ENCODE data around the gene TGFBI. TPM values are rescaled to one million over a fixed set of nuclear protein-coding genes. Genes with fewer than 3 reads are reported as not detected.

Gene TGFBI
- total RNA-seq, 1 donor from 2014 or later: 43.2 TPM

GRCh38 chr5:136080113-136080482, 51.3 kb downstream of the TGFBI start:
- DNase-seq (ENCODE audit: extremely low spot score in 2 of 2): no peak
- H3K4me3 ChIP-seq: peak overlapping the region; percentile 38 to 48
- no peaks in the 10 kb centered on the region for H3K36me3 ChIP-seq
- H3K9me3 ChIP-seq: no peaks in the 10 kb centered on the region
- H3K4me1 ChIP-seq: peaks cover 8% of the 10 kb centered on the region
- no peaks in the 10 kb centered on the region for H3K27me3 ChIP-seq
- TF ChIP-seq POLR2A (IDR thresholded peaks at IDR 0.05): no peak
- no peak for TF ChIP-seq POLR2AphosphoS5 (IDR thresholded peaks at IDR 0.05; ENCODE audit: insufficient read depth in 1 of 2, low read depth in 1 of 2)
- no peak for TF ChIP-seq CTCF (IDR thresholded peaks at IDR 0.05)
- intact Hi-C loops (cut with DNase I): loop anchor here (5.0 kb wide), 1 partner anchor 133 kb away; no protein-coding TSS in a partner anchor
- H3K27ac ChIP-seq: no peak overlapping the region

GRCh38 chr5:136080483-136081216, 51.9 kb downstream of the TGFBI start:
- H3K36me3 ChIP-seq: no peaks in the 10 kb centered on the region
- H3K4me3 ChIP-seq: peak overlapping the region; percentile 38 to 48
- H3K27ac ChIP-seq: peak overlapping the region; percentile 70
- no peak for TF ChIP-seq CTCF (IDR thresholded peaks at IDR 0.05)
- TF ChIP-seq POLR2AphosphoS5 (IDR thresholded peaks at IDR 0.05; ENCODE audit: insufficient read depth in 1 of 2, low read depth in 1 of 2): peak; percentile 27 to 89
- peak in 1 of 2 donors; percentile 54 for TF ChIP-seq POLR2A (IDR thresholded peaks at IDR 0.05)
- peaks cover 8% of the 10 kb centered on the region for H3K4me1 ChIP-seq
- intact Hi-C loops (cut with DNase I): loop anchor here (5.0 kb wide), 1 partner anchor 133 kb away; no protein-coding TSS in a partner anchor
- no peaks in the 10 kb centered on the region for H3K9me3 ChIP-seq
- H3K27me3 ChIP-seq: no peaks in the 10 kb centered on the region
- no peak for DNase-seq (ENCODE audit: extremely low spot score in 2 of 2)

- peak overlapping the region in 1 of 2 donors; percentile 38 for H3K4me3 ChIP-seq
- TF ChIP-seq POLR2AphosphoS5 (IDR thresholded peaks at IDR 0.05; ENCODE audit: insufficient read depth in 1 of 2, low read depth in 1 of 2) (no peak), CTCF (IDR thresholded peaks at IDR 0.05) (no peak), POLR2A (IDR thresholded peaks at IDR 0.05) (no peak)
- peaks cover 8% of the 10 kb centered on the region for H3K4me1 ChIP-seq
- H3K9me3 ChIP-seq: no peaks in the 10 kb centered on the region
- no peaks in the 10 kb centered on the region for H3K27me3 ChIP-seq
- H3K36me3 ChIP-seq: no peaks in the 10 kb centered on the region
- no peak for DNase-seq (ENCODE audit: extremely low spot score in 2 of 2)
- H3K27ac ChIP-seq: peak overlapping the region; percentile 70
- intact Hi-C loops (cut with DNase I): loop anchor here (5.0 kb wide), 1 partner anchor 134 kb away; no protein-coding TSS in a partner anchor
Observed at GRCh38 chr5:136081217-136081591, 52.4 kb downstream of the TGFBI start.

GRCh38 chr5:136082390-136083193, 53.8 kb downstream of the TGFBI start:
- H3K36me3 ChIP-seq: no peaks in the 10 kb centered on the region
- TF ChIP-seq POLR2A (IDR thresholded peaks at IDR 0.05): no peak
- no peak for TF ChIP-seq POLR2AphosphoS5 (IDR thresholded peaks at IDR 0.05; ENCODE audit: insufficient read depth in 1 of 2, low read depth in 1 of 2)
- peak; percentile 52 to 73 (median 58) for TF ChIP-seq CTCF (IDR thresholded peaks at IDR 0.05)
- DNase-seq (ENCODE audit: extremely low spot score in 2 of 2): no peak
- H3K4me1 ChIP-seq: peaks cover 10% of the 10 kb centered on the region
- H3K27ac ChIP-seq: no peak overlapping the region
- no peaks in the 10 kb centered on the region for H3K9me3 ChIP-seq
- no peak overlapping the region for H3K4me3 ChIP-seq
- intact Hi-C loops (cut with DNase I): loop anchor here (5.0 kb wide), 1 partner anchor 135 kb away; no protein-coding TSS in a partner anchor
- H3K27me3 ChIP-seq: no peaks in the 10 kb centered on the region
